OCI-LY7 (cell line): ENCODE data around the gene MVK. TPM values are rescaled to one million over a fixed set of nuclear protein-coding genes. Genes with fewer than 3 reads are reported as not detected.

ENCODE experiments used
- BruUV-seq: library from RNA; stranded (reverse); fragments of 400-500 nt; replicated peaks from 2 replicates; lab custom pipeline; 2021; lab: Mats Ljungman, UMichigan
- CTCF ChIA-PET: fragments of 300-600 bp; sonication (Branson Sonifier 250); formaldehyde crosslinking; loops from one replicate; lab custom pipeline; 2022; ENCODE audit warnings: antibody characterized with exemption; ENCODE audit not compliant: unreplicated experiment; lab: Charles Lee
- POLR2A ChIA-PET: fragments of 300-600 bp; sonication (Branson Sonifier 250); formaldehyde crosslinking; loops from one replicate; lab custom pipeline; 2022; ENCODE audit warnings: antibody characterized with exemption; lab: Charles Lee
- DNase-seq: peaks from one replicate; pipeline ENCODE4 v3.0.0-alpha.2; 2015; ENCODE audit warnings: low spot score
- H2AFZ ChIP-seq: fragments of 200-600 bp; sonication (generic), shearing (Covaris generic); 2 replicates; pipeline ENCODE4 v1.6.1; 2014; ENCODE audit warnings: mild to moderate bottlenecking, antibody characterized with exemption, low read length, moderate library complexity
- H3K27ac ChIP-seq: fragments of 200-600 bp; sonication (generic); 2 replicates; pipeline ENCODE4 v1.5.1; 2014; ENCODE audit warnings: mixed run types, low read depth, mild to moderate bottlenecking, moderate library complexity, low read length, inconsistent platforms; ENCODE audit not compliant: poor library complexity, severe bottlenecking
- H3K36me3 ChIP-seq: fragments of 200-600 bp; sonication (generic); 2 replicates; pipeline ENCODE4 v1.6.1; 2014; ENCODE audit warnings: mild to moderate bottlenecking, antibody characterized with exemption, low read length, moderate library complexity, mixed read lengths; ENCODE audit not compliant: insufficient read depth
- H3K4me1 ChIP-seq: fragments of 200-600 bp; sonication (generic); 2 replicates; pipeline ENCODE4 v1.5.1; 2014; ENCODE audit warnings: mild to moderate bottlenecking, low read length; ENCODE audit not compliant: insufficient read depth, poor library complexity, severe bottlenecking
- H3K4me2 ChIP-seq: fragments of 200-600 bp; sonication (generic); 2 replicates; pipeline ENCODE4 v1.6.1; 2014; ENCODE audit warnings: mild to moderate bottlenecking, low read length
- H3K4me3 ChIP-seq: fragments of 200-600 bp; sonication (generic); 2 replicates; pipeline ENCODE4 v1.5.1; 2014; ENCODE audit warnings: mild to moderate bottlenecking, low read depth, low read length; ENCODE audit not compliant: poor library complexity, severe bottlenecking
- H3K79me2 ChIP-seq: fragments of 200-600 bp; sonication (generic); 2 replicates; pipeline ENCODE4 v1.6.1; 2016; ENCODE audit warnings: low read depth, mild to moderate bottlenecking, low read length, moderate library complexity, mixed read lengths; ENCODE audit not compliant: insufficient read depth
- H3K9me2 ChIP-seq: fragments of 200-600 bp; sonication (generic); 2 replicates; pipeline ENCODE4 v1.6.1; 2016; ENCODE audit warnings: mild to moderate bottlenecking, low read length, mixed read lengths; ENCODE audit not compliant: insufficient read depth
- H3K9me3 ChIP-seq: fragments of 200-600 bp; sonication (generic); 2 replicates; pipeline ENCODE4 v1.6.1; 2014; ENCODE audit warnings: mild to moderate bottlenecking, mixed run types, low read length, mixed read lengths
- H4K20me1 ChIP-seq: fragments of 200-600 bp; sonication (generic); 2 replicates; pipeline ENCODE4 v1.6.1; 2014; ENCODE audit warnings: mild to moderate bottlenecking, antibody characterized with exemption, low read length, moderate library complexity, mixed read lengths; ENCODE audit not compliant: insufficient read depth
- CTCF ChIP-seq: fragments of 200-600 bp; sonication (generic); conservative IDR thresholded peaks from 2 replicates; pipeline ENCODE4 v1.5.1; 2014; ENCODE audit warnings: mild to moderate bottlenecking, antibody characterized with exemption, low read length, moderate library complexity, mixed read lengths
- EZH2phosphoT487 ChIP-seq: fragments of 200-600 bp; sonication (generic); IDR thresholded peaks from 2 replicates; pipeline ENCODE4 v1.6.1; 2018; ENCODE audit warnings: low read depth, borderline replicate concordance, mild to moderate bottlenecking, mixed run types, antibody characterized with exemption, low read length, moderate library complexity, mixed read lengths
- intact Hi-C: fragments of 100-400 bp; cut with micrococcal nuclease; formaldehyde crosslinking; loops from one replicate; pipeline ENCODE4 v1.10.0; 2022; ENCODE audit not compliant: unreplicated experiment
- total RNA-seq, 2 experiments: library from RNA; depleted of rRNA in 1 of 2; stranded (reverse); fragments of >200 nt in 1 of 2; shearing (Covaris generic) in 1 of 2; gene quantifications; 2 replicates each; pipeline ENCODE4 v1.2.3, GENCODE V29; 2014 to 2022

Gene MVK
- total RNA-seq, 2 experiments from 2014 or later = 27.0 to 47.4 TPM

DNA sequence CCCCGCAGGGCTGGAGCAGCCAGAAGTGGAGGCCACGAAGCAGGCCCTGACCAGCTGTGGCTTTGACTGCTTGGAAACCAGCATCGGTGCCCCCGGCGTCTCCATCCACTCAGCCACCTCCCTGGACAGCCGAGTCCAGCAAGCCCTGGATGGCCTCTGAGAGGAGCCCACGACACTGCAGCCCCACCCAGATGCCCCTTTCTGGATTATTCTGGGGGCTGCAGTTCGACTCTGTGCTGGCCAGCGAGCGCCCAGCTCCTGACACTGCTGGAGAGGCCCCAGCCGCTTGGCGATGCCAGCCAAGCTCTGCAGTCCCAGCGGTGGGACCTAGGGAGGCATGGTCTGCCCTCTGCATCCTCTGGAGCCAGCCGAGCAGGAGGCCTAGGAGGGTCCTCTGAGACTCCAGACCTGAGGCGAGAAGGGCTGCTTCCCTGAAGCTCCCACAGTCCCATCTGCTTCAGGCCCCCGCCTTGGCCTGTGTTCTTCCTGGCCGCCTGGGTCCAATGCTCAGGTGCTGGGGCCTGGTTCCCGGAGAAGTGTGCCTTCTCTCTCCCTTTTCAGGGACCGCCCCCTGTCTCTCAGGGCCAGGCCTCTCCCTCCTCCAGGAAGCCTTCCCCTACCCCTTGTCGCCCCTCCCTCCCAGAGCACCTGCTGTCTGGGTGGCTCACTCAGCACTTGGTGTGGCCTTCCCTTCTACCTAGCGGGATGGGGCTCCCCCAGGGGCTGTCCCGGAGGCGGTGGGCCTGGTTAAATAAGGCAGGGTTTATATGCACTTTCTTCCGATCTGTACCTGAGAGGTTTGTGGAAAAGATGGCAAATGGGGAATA lies 23.0 kb downstream of the MVK start:
- TF ChIP-seq CTCF (no peak), EZH2phosphoT487 (no peak)
- intact Hi-C loops = loop anchor here (1.0 to 2.0 kb wide), 2 partner anchors 118 to 179 kb away; no protein-coding TSS in a partner anchor
- ChIA-PET CTCF (no interaction called here), POLR2A (interaction anchor here (1.0 kb wide), 1 partner anchor 22 kb away, joined by 3 read pairs; no protein-coding TSS in a partner anchor)
- H3K4me2 ChIP-seq = no peak overlapping the region
- no peaks in the 10 kb centered on the region for H3K9me2 ChIP-seq
- no TSS peak for BruUV-seq
- no peaks in the 10 kb centered on the region for H3K79me2 ChIP-seq
- no peaks in the 10 kb centered on the region for H3K4me1 ChIP-seq
- DNase-seq = no peak
- H3K27ac ChIP-seq = no peak overlapping the region
- H3K36me3 ChIP-seq = no peaks in the 10 kb centered on the region
- no peak overlapping the region for H3K4me3 ChIP-seq
- no peaks in the 10 kb centered on the region for H3K9me3 ChIP-seq
- H4K20me1 ChIP-seq = no peaks in the 10 kb centered on the region
- no peak overlapping the region for H2AFZ ChIP-seq

GRCh38 chr12:109597414-109597794 lies 23.8 kb downstream of the MVK start:
- no peaks in the 10 kb centered on the region for H3K4me1 ChIP-seq
- H2AFZ ChIP-seq = no peak overlapping the region
- H3K36me3 ChIP-seq = no peaks in the 10 kb centered on the region
- H3K4me2 ChIP-seq = no peak overlapping the region
- CTCF ChIA-PET = no interaction called here
- intact Hi-C loops = loop anchor here (1.0 to 2.0 kb wide), 2 partner anchors 117 to 178 kb away; no protein-coding TSS in a partner anchor
- H3K27ac ChIP-seq = no peak overlapping the region
- TF ChIP-seq EZH2phosphoT487 (no peak), CTCF (no peak)
- H3K79me2 ChIP-seq = no peaks in the 10 kb centered on the region
- DNase-seq = no peak
- H3K9me2 ChIP-seq = no peaks in the 10 kb centered on the region
- H4K20me1 ChIP-seq = no peaks in the 10 kb centered on the region
- POLR2A ChIA-PET = interaction anchor here (1.0 kb wide), 1 partner anchor 23 kb away, joined by 3 read pairs; no protein-coding TSS in a partner anchor
- no peaks in the 10 kb centered on the region for H3K9me3 ChIP-seq
- BruUV-seq = no TSS peak
- H3K4me3 ChIP-seq = no peak overlapping the region
